Measurements from ENCODE around the gene VTI1A. TPM values are rescaled to one million over a fixed set of nuclear protein-coding genes. Genes with fewer than 3 reads are reported as not detected.

Gene VTI1A
- total RNA-seq, 2 donors from 2014 or later: 21.0 to 29.6 TPM

DNA sequence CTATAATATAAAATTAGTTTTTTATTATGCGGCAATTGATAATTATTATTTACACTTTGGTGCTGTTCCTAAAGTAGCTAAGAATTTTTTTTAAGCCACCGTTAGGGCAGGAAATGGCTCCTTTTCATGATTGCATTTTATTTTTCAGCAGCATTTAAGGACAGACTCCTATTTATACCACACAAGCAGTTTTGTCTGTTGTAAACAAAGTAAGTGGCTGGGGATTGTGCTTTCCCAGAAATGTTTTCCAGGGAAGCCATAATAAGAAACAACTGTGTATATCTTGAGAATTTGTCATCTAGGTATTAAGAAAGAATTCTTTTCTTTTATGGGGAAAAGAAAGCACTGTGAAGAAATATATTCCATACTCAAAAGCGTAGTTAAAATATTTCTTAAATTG lies 232.0 kb downstream of the VTI1A start:
- Histone ChIP-seq H3K4me1 (no peaks in the 10 kb centered on the region), H3K9me3 (no peaks in the 10 kb centered on the region), H3K4me3 (no peak overlapping the region), H3K36me3 (no peaks in the 10 kb centered on the region), H3K27me3 (no peaks in the 10 kb centered on the region), H3K27ac (no peak overlapping the region)
- no peak for DNase-seq (ENCODE audit: low spot score)
- TF ChIP-seq, protein P1, sequence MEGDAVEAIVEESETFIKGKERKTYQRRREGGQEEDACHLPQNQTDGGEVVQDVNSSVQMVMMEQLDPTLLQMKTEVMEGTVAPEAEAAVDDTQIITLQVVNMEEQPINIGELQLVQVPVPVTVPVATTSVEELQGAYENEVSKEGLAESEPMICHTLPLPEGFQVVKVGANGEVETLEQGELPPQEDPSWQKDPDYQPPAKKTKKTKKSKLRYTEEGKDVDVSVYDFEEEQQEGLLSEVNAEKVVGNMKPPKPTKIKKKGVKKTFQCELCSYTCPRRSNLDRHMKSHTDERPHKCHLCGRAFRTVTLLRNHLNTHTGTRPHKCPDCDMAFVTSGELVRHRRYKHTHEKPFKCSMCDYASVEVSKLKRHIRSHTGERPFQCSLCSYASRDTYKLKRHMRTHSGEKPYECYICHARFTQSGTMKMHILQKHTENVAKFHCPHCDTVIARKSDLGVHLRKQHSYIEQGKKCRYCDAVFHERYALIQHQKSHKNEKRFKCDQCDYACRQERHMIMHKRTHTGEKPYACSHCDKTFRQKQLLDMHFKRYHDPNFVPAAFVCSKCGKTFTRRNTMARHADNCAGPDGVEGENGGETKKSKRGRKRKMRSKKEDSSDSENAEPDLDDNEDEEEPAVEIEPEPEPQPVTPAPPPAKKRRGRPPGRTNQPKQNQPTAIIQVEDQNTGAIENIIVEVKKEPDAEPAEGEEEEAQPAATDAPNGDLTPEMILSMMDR (IDR thresholded peaks at IDR 0.05): no peak

DNA sequence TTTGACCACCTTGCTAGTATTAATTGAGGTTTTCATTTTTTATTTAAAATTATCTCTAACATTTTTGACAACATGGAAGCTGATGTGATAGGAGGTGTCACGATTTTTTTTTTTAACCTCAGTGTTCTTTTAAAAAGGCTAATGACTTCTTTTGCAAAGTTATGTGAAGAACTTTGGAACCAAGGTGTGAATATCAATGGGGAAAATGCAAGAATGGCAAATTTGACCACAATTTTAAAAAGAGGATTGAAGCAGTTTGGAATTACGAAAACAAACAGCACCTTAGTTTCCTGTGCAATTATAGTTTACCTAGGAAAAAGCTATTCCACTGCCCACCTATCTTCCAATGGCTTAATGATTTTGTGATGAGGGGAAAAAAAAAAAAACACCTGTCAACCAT lies 232.4 kb downstream of the VTI1A start:
- TF ChIP-seq, protein P1 (IDR thresholded peaks at IDR 0.05): no peak
- H3K4me1 ChIP-seq: no peaks in the 10 kb centered on the region

DNA sequence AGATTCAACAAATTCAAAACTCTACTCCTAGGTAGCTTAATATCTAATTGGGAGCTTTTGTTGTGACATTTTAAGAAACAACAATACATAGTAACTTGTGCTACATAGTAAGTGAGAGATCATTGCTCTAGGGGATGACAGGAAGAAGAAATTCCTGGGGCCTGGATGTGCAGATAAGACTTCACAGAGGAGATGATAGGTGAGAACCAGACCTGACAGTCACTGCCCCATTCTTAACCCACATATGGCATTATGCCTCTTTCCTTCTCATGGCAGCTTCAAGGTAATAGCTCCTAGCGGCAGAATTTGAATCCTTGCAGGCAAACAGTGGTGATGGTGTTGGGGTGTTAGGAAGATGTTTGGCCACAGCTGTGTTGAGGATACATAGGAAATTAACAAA lies 233.6 kb downstream of the VTI1A start:
- H3K36me3 ChIP-seq: no peaks in the 10 kb centered on the region
- H3K4me1 ChIP-seq: no peaks in the 10 kb centered on the region
- no peak for DNase-seq (ENCODE audit: low spot score)
- TF ChIP-seq, protein P1 (IDR thresholded peaks at IDR 0.05): no peak
- H3K27ac ChIP-seq: no peak overlapping the region
- H3K9me3 ChIP-seq: no peaks in the 10 kb centered on the region
- no peaks in the 10 kb centered on the region for H3K27me3 ChIP-seq
- H3K4me3 ChIP-seq: no peak overlapping the region

More for the DNA sequence above, 232.4 kb downstream of the VTI1A start:
- DNase-seq (ENCODE audit: low spot score): no peak
- H3K27ac ChIP-seq: no peak overlapping the region
- H3K4me3 ChIP-seq: no peak overlapping the region
- H3K9me3 ChIP-seq: no peaks in the 10 kb centered on the region
- H3K27me3 ChIP-seq: no peaks in the 10 kb centered on the region
- H3K36me3 ChIP-seq: no peaks in the 10 kb centered on the region

DNA sequence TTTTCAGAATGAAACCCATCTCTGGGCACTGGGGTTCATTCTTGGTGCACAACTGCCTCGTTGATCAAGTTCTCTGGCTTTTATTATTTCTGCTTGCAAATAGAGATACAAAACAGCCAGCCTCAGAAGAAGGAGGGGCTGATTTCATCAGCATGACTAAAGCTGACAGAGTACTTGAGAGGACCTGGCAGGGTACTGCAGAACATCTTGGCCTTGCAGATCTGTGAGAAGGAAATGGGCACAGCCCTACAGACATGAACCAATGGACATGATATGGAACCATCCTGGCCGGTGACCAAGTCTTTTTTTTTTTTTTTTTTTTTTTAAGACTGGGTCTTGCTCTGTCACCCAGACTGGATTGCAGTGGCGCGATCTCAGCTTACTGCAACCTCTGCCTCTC lies 240.6 kb downstream of the VTI1A start:
- H3K27ac ChIP-seq: no peak overlapping the region
- no peaks in the 10 kb centered on the region for H3K4me1 ChIP-seq
- H3K27me3 ChIP-seq: no peaks in the 10 kb centered on the region
- no peak overlapping the region for H3K4me3 ChIP-seq
- no peak for DNase-seq (ENCODE audit: low spot score)
- H3K36me3 ChIP-seq: no peaks in the 10 kb centered on the region
- H3K9me3 ChIP-seq: no peaks in the 10 kb centered on the region
- TF ChIP-seq, protein P1 (IDR thresholded peaks at IDR 0.05): no peak

DNA sequence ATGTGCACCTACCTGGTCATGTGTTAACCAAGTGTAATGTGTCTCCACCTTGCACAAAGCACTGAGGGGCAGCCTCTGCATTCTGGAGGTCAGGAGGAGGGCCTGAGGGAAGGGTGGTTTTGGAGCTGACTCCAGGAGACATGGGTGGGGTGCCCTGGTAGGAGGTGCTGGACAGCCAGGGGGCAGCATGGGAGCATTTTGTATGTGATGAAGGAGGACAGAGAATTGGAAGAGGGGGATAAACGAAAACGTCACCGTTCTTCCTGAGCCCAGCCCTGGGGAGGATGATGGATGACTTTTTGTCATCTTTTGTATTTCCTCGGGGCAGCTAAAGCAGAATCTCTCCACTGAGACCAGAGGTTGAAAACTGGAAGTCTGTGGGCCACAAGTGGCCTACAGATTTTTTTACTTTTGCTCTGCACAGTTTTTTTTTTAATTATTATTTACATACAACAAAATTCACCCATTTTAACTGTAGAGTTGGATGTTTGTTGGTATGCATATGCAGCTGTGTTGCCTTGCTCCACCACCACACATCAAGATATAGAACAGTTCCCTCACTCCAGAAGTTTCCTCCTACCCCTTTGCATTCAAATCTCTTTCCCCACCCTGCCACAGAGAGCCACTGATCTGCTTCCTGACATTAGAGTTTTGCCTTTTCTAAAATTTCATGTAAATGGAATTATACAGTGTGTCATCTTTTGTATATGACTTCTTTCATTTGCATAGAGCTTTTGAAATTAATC lies 242.5 kb downstream of the VTI1A start:
- no peaks in the 10 kb centered on the region for H3K4me1 ChIP-seq
- no peaks in the 10 kb centered on the region for H3K9me3 ChIP-seq
- no peaks in the 10 kb centered on the region for H3K36me3 ChIP-seq
- H3K27ac ChIP-seq: no peak overlapping the region
- no peak for DNase-seq (ENCODE audit: low spot score)
- H3K27me3 ChIP-seq: no peaks in the 10 kb centered on the region
- TF ChIP-seq, protein P1 (IDR thresholded peaks at IDR 0.05): peak in 1 of 2 donors; percentile 56
- H3K4me3 ChIP-seq: no peak overlapping the region

DNA sequence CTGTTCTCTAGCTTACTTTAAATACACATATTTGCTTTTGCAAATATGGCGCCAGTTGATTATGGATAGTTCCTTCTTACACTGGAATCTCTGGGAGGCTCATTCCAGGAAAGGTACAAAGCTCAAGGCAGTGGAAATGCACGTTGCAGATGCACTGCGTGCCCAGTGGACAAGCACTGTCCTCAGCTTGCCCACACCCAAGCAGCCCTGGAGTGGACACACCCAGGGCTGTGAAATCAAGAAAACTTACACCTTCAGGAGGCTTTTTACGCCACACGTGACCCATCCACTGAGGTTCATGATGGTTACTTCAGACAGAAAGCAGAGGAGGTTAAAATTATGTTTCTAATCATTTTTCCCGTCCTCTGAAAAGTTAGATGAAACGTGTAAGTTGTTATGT lies 248.5 kb downstream of the VTI1A start:
- no peak overlapping the region for H3K4me3 ChIP-seq
- H3K27ac ChIP-seq: no peak overlapping the region
- no peaks in the 10 kb centered on the region for H3K9me3 ChIP-seq
- DNase-seq (ENCODE audit: low spot score): no peak
- no peaks in the 10 kb centered on the region for H3K36me3 ChIP-seq
- no peaks in the 10 kb centered on the region for H3K27me3 ChIP-seq
- no peaks in the 10 kb centered on the region for H3K4me1 ChIP-seq
- TF ChIP-seq, protein P1 (IDR thresholded peaks at IDR 0.05): no peak

Data from right atrium auricular region (tissue), 2 donors.